Measurements from ENCODE around the gene CCNE1.

The CCNE1 gene

DNA sequence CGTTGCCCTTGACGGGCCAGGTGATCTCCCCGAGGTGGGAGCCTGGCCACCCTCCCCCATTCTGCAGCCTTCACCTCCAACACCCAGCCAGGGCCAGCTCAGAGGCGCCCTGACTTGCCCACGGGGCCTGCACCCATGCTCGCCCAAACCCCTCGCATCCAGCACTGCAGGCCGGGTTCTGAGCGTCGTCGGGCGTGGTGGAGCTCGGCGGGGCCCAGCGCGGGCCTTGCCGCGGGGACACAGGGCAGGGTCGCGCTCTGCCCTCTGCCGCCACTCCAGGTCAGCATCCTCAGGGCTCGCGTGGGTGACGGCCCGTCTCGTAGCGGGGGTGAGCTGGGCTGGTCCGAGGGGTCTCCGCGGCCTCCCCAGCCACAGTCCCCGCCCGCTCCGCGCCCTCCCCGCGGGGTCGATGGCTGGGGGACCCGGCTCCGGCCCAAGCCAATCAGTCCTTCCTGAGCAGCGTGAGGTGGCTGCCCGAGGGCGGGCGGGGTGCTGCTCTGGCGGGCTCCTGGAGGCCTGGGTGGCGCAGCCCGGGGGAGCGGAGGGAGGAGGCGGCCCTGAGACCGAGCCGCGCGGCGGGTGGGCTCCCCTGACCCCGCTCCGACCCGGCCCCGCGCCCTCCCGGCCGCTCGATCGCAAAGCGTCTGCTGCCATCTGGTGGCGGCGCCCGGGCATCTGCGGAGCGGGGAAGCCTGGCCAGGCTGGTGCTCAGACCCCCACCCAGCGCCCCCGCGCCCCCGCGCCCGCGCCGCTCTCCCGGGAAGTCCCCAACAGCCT is 61.4 kb downstream of the CCNE1 start:
- H3K4me3 ChIP-seq (ENCODE audit: low read depth, low read length), result peak overlapping the region; percentile 37

Data from iPS-11a (cell line).